ENCODE data around the gene GOLIM4. TPM values are rescaled to one million over a fixed set of nuclear protein-coding genes. Genes with fewer than 3 reads are reported as not detected.

The GOLIM4 gene
- total RNA-seq, 1 donor from 2014 or later: 74.8 TPM

- DNase-seq: no peak
- intact Hi-C loops (cut with micrococcal nuclease): no loop called here
- no peak overlapping the region for H3K4me3 ChIP-seq
- no peaks in the 10 kb centered on the region for H3K36me3 ChIP-seq
- no peak for TF ChIP-seq CTCF (IDR thresholded peaks at IDR 0.05; ENCODE audit: borderline replicate concordance)
- no peaks in the 10 kb centered on the region for H3K9me3 ChIP-seq (replicated peaks)
- peaks cover 16% of the 10 kb centered on the region for H3K4me1 ChIP-seq
- no peaks in the 10 kb centered on the region for H3K27me3 ChIP-seq (ENCODE audit: low read depth)
- no peak overlapping the region for H3K27ac ChIP-seq (replicated peaks)
These were observed 106.7 kb downstream of the GOLIM4 start for GRCh38 chr3:167989066-167989465.

- H3K9me3 ChIP-seq (replicated peaks): no peaks in the 10 kb centered on the region
- no peaks in the 10 kb centered on the region for H3K4me1 ChIP-seq
- no peak for DNase-seq
- TF ChIP-seq CTCF (IDR thresholded peaks at IDR 0.05; ENCODE audit: borderline replicate concordance): no peak
- no peak overlapping the region for H3K4me3 ChIP-seq
- intact Hi-C loops (cut with micrococcal nuclease): no loop called here
- no peaks in the 10 kb centered on the region for H3K36me3 ChIP-seq
- H3K27me3 ChIP-seq (ENCODE audit: low read depth): no peaks in the 10 kb centered on the region
- H3K27ac ChIP-seq (replicated peaks): no peak overlapping the region
These were observed 112.1 kb downstream of the GOLIM4 start for GRCh38 chr3:167983583-167983982.

GRCh38 chr3:167978486-167978885 is 117.2 kb downstream of the GOLIM4 start:
- no peaks in the 10 kb centered on the region for H3K9me3 ChIP-seq (replicated peaks)
- no peak overlapping the region for H3K4me3 ChIP-seq
- no peaks in the 10 kb centered on the region for H3K36me3 ChIP-seq
- no peak for TF ChIP-seq CTCF (IDR thresholded peaks at IDR 0.05; ENCODE audit: borderline replicate concordance)
- H3K27ac ChIP-seq (replicated peaks): no peak overlapping the region
- DNase-seq: no peak
- no peaks in the 10 kb centered on the region for H3K4me1 ChIP-seq
- H3K27me3 ChIP-seq (ENCODE audit: low read depth): no peaks in the 10 kb centered on the region
- intact Hi-C loops (cut with micrococcal nuclease): no loop called here

- H3K9me3 ChIP-seq (replicated peaks): no peaks in the 10 kb centered on the region
- TF ChIP-seq CTCF (IDR thresholded peaks at IDR 0.05; ENCODE audit: borderline replicate concordance): no peak
- H3K4me3 ChIP-seq: no peak overlapping the region
- no peak overlapping the region for H3K27ac ChIP-seq (replicated peaks)
- no peak for DNase-seq
- H3K36me3 ChIP-seq: no peaks in the 10 kb centered on the region
- no peaks in the 10 kb centered on the region for H3K4me1 ChIP-seq
- intact Hi-C loops (cut with micrococcal nuclease): no loop called here
- no peaks in the 10 kb centered on the region for H3K27me3 ChIP-seq (ENCODE audit: low read depth)
These were observed 117.7 kb downstream of the GOLIM4 start for GRCh38 chr3:167978071-167978470.

GRCh38 chr3:167976516-167977361 is 119.0 kb downstream of the GOLIM4 start:
- no peak for TF ChIP-seq CTCF (IDR thresholded peaks at IDR 0.05; ENCODE audit: borderline replicate concordance)
- Histone ChIP-seq H3K9me3 (replicated peaks) (no peaks in the 10 kb centered on the region), H3K36me3 (no peaks in the 10 kb centered on the region), H3K27me3 (ENCODE audit: low read depth) (no peaks in the 10 kb centered on the region), H3K4me1 (peaks cover 4% of the 10 kb centered on the region), H3K4me3 (no peak overlapping the region), H3K27ac (replicated peaks) (no peak overlapping the region)
- DNase-seq: no peak
- intact Hi-C loops (cut with micrococcal nuclease): no loop called here

Measured in left ventricle myocardium inferior (tissue), 1 donor.